ENCODE results near the gene KCNK3. TPM values are rescaled to one million over a fixed set of nuclear protein-coding genes. Genes with fewer than 3 reads are reported as not detected.
A peak's percentile ranks its signal among the peaks of the same experiment; 100 is the strongest.

The KCNK3 gene
- total RNA-seq, 4 donors from 2014 or later = 4.8 to 8.3 (median 5.6) TPM

- Histone ChIP-seq H3K36me3 (no peaks in the 10 kb centered on the region), H3K27ac (no peak overlapping the region), H3K27me3 (no peaks in the 10 kb centered on the region), H3K4me1 (peaks cover 28 to 33% of the 10 kb centered on the region in 2 donors), H3K4me3 (replicated peaks in 1 of 3) (no peak overlapping the region), H3K9me3 (no peaks in the 10 kb centered on the region)
- DNase-seq = no peak
- WGBS, 2 donors = 81 to 84% methylated on average over 6 of the region's 6 CpGs
- TF ChIP-seq POLR2A (IDR thresholded peaks at IDR 0.05) = no peak
- no peak for TF ChIP-seq CTCF (IDR thresholded peaks at IDR 0.05)
- intact Hi-C loops (cut with DNase I) = no loop called here
Measured at GRCh38 chr2:26648516-26648915, 44.0 kb upstream of the KCNK3 start.

DNA sequence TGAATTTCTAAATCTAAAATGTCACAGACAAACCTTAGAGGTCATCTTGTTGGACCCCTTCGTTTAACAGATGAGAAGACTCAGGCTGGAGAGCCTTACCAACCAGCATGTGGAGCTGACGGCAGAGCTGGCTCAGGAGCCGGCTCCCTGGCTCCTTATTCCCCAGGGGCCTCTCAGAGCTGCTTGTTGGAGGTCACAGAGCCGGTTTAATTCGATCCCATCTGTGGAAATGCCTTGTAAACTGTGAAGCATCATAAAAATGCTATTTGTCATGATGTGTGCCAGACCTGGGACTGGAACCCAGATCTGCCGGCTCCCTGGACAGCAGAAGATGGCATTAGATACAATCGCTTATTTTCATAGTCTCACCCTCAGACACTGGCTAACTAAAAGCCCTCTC lies 43.2 kb upstream of the KCNK3 start:
- H3K27ac ChIP-seq = no peak overlapping the region
- H3K4me3 ChIP-seq (replicated peaks in 1 of 3) = no peak overlapping the region
- H3K36me3 ChIP-seq = no peaks in the 10 kb centered on the region
- intact Hi-C loops (cut with DNase I) = no loop called here
- TF ChIP-seq CTCF (IDR thresholded peaks at IDR 0.05) = no peak
- no peak for TF ChIP-seq POLR2A (IDR thresholded peaks at IDR 0.05)
- 63 to 80% methylated on average over 7 of the region's 7 CpGs for WGBS, 2 donors
- H3K4me1 ChIP-seq = peaks cover 36 to 41% of the 10 kb centered on the region in 2 donors
- DNase-seq = no peak
- H3K27me3 ChIP-seq = no peaks in the 10 kb centered on the region
- no peaks in the 10 kb centered on the region for H3K9me3 ChIP-seq

DNA sequence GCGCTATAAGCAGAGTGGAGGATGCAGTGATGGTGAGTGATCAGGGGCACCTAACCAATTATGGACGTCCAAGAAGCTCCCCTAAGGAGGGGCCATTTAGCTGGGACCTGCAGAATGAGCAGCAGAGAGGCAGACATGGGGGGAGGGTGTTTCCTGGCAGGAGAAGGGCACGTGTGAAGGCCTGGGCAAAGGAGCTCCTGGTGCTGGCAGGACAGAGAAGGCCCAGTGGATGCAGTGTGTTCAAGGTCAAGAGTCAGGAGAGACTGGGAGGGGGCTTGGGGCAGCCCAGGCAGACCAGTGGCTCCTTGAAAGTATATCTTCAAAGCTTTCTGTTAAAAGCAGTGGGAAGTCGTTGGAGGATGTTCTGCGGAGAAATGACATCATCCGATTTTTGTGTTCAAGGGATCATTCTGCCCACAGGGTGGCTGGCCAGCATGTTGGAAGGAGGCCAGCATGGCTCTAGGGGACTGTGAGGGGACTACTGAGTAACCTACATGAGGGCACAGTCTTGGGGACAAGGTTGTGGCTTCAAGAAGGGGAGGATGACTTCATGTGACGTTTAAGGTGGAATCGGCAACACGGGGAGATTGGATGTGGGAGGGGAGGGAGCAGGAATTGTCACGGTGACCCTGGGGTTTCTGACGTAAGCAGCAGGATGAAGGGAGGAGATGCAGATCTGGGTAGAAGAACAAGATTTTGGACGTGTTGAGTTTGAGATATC lies 42.4 kb upstream of the KCNK3 start:
- Histone ChIP-seq H3K27me3 (no peaks in the 10 kb centered on the region), H3K9me3 (no peaks in the 10 kb centered on the region), H3K4me3 (replicated peaks in 1 of 3) (no peak overlapping the region), H3K27ac (peak overlapping the region in 1 of 3 donors; percentile 83), H3K4me1 (peaks cover 37 to 41% of the 10 kb centered on the region in 2 donors), H3K36me3 (no peaks in the 10 kb centered on the region)
- no peak for DNase-seq
- intact Hi-C loops (cut with DNase I) = no loop called here
- no peak for TF ChIP-seq CTCF (IDR thresholded peaks at IDR 0.05)
- 88 to 90% methylated on average over 12 of the region's 12 CpGs for WGBS, 2 donors

GRCh38 chr2:26650713-26651469 lies 41.6 kb upstream of the KCNK3 start:
- Histone ChIP-seq H3K27me3 (no peaks in the 10 kb centered on the region), H3K4me3 (replicated peaks in 1 of 3) (no peak overlapping the region), H3K4me1 (peaks cover 37 to 41% of the 10 kb centered on the region in 2 donors), H3K36me3 (no peaks in the 10 kb centered on the region), H3K27ac (peak overlapping the region; percentile 83 to 95 (median 88)), H3K9me3 (no peaks in the 10 kb centered on the region)
- peak; percentile 38 to 57 for DNase-seq
- TF ChIP-seq POLR2A (IDR thresholded peaks at IDR 0.05) (no peak), CTCF (IDR thresholded peaks at IDR 0.05) (no peak)
- WGBS, 2 donors = 61 to 65% methylated on average over 12 of the region's 12 CpGs
- intact Hi-C loops (cut with DNase I) = no loop called here

DNA sequence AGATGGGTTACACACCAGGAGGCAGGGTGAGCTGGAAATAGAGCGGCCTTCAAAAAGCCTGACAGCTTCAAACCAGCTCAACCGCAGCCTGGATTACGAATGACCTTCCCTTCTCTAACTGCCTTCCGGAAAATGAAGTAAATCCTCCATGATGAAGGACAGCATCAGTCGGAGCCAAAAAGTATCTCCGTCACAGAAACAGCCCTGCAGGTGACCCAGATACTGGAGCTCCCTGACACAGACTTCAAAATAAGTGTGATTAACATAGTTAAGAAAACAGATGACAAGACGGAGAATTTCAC lies 41.1 kb upstream of the KCNK3 start:
- H3K27ac ChIP-seq = peak overlapping the region; percentile 83 to 95 (median 88)
- H3K36me3 ChIP-seq = no peaks in the 10 kb centered on the region
- no peak overlapping the region for H3K4me3 ChIP-seq (replicated peaks in 1 of 3)
- 85 to 94% methylated on average over 7 of the region's 7 CpGs for WGBS, 2 donors
- intact Hi-C loops (cut with DNase I) = no loop called here
- no peak for TF ChIP-seq POLR2A (IDR thresholded peaks at IDR 0.05)
- TF ChIP-seq CTCF (IDR thresholded peaks at IDR 0.05) = no peak
- H3K9me3 ChIP-seq = no peaks in the 10 kb centered on the region
- no peaks in the 10 kb centered on the region for H3K27me3 ChIP-seq
- peaks cover 37 to 41% of the 10 kb centered on the region in 2 donors for H3K4me1 ChIP-seq
- DNase-seq = no peak

Data from thyroid gland (tissue), 4 donors.